Mucosa of descending colon (tissue), 3 donors: ENCODE results near the gene CUL4B. TPM values are rescaled to one million over a fixed set of nuclear protein-coding genes. Genes with fewer than 3 reads are reported as not detected.

Experiments used
- ATAC-seq: fragments of 200-7000 bp; cut with Tn5 transposase; one replicate; pipeline ENCODE4 v1.9.1; 2020; ENCODE audit warnings: mild to moderate bottlenecking, moderate library complexity
- DNase-seq, 3 donors: peaks; one replicate each; pipeline ENCODE4 v3.0.0-alpha.2; 2020
- H3K36me3 ChIP-seq: fragments of 200-600 bp; one replicate; pipeline ENCODE4 v1.8.0; 2021; ENCODE audit warnings: low read depth, mild to moderate bottlenecking
- H3K4me1 ChIP-seq: fragments of 200-600 bp; one replicate; pipeline ENCODE4 v1.8.0; 2021; ENCODE audit warnings: low read depth, mild to moderate bottlenecking
- H3K4me3 ChIP-seq: fragments of 200-600 bp; one replicate; pipeline ENCODE4 v1.8.0; 2021; ENCODE audit warnings: mild to moderate bottlenecking
- H3K9me3 ChIP-seq: fragments of 200-600 bp; one replicate; pipeline ENCODE4 v1.8.0; 2021; ENCODE audit warnings: mild to moderate bottlenecking
- intact Hi-C, 2 donors: fragments of 100-400 bp; cut with DNase I in 1 of 2; cut with micrococcal nuclease in 1 of 2; formaldehyde crosslinking; loops; one replicate each; pipeline versions ENCODE4 v1.11.0 to v1.11.1; 2022; cut with DNase I, micrococcal nuclease
- total RNA-seq, 3 donors: library from RNA; stranded (reverse); fragmentation: NEBNext Ultra II Directional in 2 of 3; extraction: Animal tissue kit (Norgen Biotek cat#: 25700) in 2 of 3; gene quantifications; one replicate each; pipeline versions ENCODE4 v1.2.1 to v1.2.4, GENCODE V29; 2021 to 2023
- TF ChIP-seq, protein P1 (sequence below): fragments of 200-600 bp; IDR thresholded peaks from one replicate; pipeline ENCODE4 v1.8.0; 2022; ENCODE audit warnings: antibody characterized with exemption, mild to moderate bottlenecking
- donor health status: DM: no; HTN: no; CAD: no; lungs with moderate emphysema.
- donor health status: DM: no; HTN: no; CAD: no.
- donor health status: DM: no; HTN: yes; CAD: no.

CUL4B gene
- total RNA-seq, 3 donors from 2014 or later, result 27.4 to 47.1 (median 34.1) TPM

DNA sequence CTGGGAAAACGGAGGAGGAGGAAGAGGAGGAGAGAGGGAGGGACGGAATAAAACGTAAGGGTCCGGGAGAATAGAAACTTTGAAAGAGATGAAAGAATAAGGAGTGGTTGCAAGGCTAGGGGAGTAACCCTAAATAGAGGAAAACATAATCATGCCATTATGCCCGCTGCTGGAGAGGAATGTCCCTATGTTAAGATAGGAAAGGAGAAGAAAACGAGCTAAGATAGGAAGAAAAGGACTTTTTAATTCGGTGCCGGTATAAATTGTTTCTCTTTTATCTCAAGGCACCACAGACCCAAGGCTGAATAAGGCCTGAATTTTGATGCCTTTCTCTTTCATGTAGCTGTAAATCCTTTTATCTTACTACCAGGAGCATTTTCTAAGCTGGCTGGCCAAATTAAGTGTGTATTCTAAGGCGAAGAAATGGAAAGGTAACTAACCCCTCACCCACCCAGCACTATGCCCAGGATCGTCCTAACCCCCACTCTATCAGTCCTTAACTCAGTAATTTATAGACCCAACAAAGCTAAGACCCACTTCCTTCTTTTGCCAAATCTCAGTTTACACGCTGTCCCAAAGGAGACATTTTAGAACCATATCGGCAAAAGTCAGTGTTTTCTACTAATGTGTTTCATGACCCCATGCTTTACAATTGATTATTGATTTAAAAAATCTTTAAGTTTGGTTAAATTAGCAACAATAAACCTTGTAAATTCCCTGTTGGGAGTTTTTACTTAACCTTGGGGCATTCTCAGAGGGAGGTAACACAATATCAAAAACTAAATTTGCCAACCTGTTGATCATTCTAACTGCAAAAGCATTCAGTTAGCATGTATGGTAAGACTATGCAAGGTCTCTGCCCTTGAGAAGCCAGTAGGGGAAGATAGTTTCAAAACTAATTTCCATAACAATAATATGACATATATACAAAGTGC lies 1.1 kb upstream of the CUL4B start:
- no peak overlapping the region for H3K4me3 ChIP-seq
- H3K36me3 ChIP-seq, result no peaks in the 10 kb centered on the region
- no peaks in the 10 kb centered on the region for H3K4me1 ChIP-seq
- ATAC-seq (no peak), DNase-seq (no peak)
- intact Hi-C loops, result no loop called here
- H3K9me3 ChIP-seq, result no peaks in the 10 kb centered on the region
- TF ChIP-seq, protein P1, sequence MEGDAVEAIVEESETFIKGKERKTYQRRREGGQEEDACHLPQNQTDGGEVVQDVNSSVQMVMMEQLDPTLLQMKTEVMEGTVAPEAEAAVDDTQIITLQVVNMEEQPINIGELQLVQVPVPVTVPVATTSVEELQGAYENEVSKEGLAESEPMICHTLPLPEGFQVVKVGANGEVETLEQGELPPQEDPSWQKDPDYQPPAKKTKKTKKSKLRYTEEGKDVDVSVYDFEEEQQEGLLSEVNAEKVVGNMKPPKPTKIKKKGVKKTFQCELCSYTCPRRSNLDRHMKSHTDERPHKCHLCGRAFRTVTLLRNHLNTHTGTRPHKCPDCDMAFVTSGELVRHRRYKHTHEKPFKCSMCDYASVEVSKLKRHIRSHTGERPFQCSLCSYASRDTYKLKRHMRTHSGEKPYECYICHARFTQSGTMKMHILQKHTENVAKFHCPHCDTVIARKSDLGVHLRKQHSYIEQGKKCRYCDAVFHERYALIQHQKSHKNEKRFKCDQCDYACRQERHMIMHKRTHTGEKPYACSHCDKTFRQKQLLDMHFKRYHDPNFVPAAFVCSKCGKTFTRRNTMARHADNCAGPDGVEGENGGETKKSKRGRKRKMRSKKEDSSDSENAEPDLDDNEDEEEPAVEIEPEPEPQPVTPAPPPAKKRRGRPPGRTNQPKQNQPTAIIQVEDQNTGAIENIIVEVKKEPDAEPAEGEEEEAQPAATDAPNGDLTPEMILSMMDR, result no peak

DNA sequence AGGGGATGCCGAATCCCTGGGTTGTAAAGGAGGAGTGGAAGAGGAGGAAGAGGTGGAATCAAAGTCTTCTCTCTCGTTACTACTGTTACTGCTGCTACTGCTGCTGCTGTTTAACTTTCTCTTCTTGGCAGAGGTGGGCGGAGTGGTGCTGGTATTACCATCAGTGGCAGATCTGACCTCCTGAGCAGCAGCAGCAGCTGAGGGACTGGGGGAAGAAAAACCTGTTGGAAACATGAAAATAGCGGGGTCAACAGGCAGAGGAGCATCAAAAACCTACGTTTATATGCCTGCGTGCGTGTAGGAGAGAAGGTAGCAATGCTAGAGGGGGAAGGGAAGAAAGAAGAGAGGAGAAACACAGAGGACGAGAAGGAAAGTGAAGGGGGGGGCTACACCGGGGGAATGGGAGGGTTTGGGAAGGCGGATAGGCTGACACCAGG lies 339 bp downstream of the CUL4B start:
- Histone ChIP-seq H3K4me1 (no peaks in the 10 kb centered on the region), H3K4me3 (peak overlapping the region; percentile 40), H3K9me3 (no peaks in the 10 kb centered on the region), H3K36me3 (no peaks in the 10 kb centered on the region)
- TF ChIP-seq, protein P1, result no peak
- DNase-seq (peak; percentile 42 to 49 (median 49)), ATAC-seq (peak; percentile 52)
- intact Hi-C loops, result no loop called here

DNA sequence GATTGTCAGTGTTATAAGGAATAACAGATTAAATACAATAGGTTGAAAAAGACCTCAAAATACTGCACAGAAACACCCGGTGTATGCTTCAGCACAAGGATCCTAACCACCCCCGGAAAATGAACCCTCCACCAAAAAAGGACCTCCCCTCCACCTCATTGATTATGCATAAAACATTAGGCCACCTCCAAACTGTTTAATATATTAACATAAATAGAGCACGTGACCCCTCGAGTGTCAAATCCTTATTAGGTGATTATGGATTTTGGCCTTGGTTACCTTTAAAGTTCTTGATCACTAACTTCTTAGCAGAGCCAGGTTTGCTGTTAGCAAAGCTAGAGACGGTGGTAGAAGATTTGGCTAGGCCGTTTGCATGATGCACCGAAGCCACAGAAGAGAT lies 958 bp downstream of the CUL4B start:
- no peak for ATAC-seq
- H3K4me3 ChIP-seq, result no peak overlapping the region
- H3K9me3 ChIP-seq, result no peaks in the 10 kb centered on the region
- no peak for DNase-seq
- intact Hi-C loops, result loop anchor here in 1 of 2 donors (10.0 kb wide), 1 partner anchor 45 kb away; the partner anchor contains the start of gene MCTS1
- H3K36me3 ChIP-seq, result no peaks in the 10 kb centered on the region
- H3K4me1 ChIP-seq, result no peaks in the 10 kb centered on the region
- TF ChIP-seq, protein P1, result no peak

DNA sequence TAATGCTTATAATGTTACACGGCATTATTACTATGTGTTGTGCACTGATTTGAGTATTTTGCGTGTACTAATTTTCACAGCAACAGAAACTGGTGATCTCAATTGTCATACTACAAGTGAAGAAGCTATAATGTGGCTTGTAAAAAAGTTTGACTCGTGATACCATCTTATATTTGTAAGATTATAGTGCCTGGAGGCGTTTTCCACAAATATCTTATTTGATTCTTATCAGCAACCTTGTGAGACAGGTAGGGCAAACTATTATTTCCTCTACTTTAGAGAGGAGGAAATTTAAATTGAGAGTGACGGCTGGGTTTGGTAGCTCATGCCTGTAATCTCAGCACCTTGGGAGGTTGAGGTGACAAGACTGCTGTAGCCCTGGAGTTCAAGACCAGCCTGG lies 4.5 kb downstream of the CUL4B start:
- TF ChIP-seq, protein P1, result no peak
- no peak for ATAC-seq
- no peaks in the 10 kb centered on the region for H3K9me3 ChIP-seq
- intact Hi-C loops, result loop anchor here in 1 of 2 donors (10.0 kb wide), 1 partner anchor 49 kb away; the partner anchor contains the start of gene MCTS1
- no peak for DNase-seq
- no peaks in the 10 kb centered on the region for H3K4me1 ChIP-seq
- H3K4me3 ChIP-seq, result no peak overlapping the region
- no peaks in the 10 kb centered on the region for H3K36me3 ChIP-seq

DNA sequence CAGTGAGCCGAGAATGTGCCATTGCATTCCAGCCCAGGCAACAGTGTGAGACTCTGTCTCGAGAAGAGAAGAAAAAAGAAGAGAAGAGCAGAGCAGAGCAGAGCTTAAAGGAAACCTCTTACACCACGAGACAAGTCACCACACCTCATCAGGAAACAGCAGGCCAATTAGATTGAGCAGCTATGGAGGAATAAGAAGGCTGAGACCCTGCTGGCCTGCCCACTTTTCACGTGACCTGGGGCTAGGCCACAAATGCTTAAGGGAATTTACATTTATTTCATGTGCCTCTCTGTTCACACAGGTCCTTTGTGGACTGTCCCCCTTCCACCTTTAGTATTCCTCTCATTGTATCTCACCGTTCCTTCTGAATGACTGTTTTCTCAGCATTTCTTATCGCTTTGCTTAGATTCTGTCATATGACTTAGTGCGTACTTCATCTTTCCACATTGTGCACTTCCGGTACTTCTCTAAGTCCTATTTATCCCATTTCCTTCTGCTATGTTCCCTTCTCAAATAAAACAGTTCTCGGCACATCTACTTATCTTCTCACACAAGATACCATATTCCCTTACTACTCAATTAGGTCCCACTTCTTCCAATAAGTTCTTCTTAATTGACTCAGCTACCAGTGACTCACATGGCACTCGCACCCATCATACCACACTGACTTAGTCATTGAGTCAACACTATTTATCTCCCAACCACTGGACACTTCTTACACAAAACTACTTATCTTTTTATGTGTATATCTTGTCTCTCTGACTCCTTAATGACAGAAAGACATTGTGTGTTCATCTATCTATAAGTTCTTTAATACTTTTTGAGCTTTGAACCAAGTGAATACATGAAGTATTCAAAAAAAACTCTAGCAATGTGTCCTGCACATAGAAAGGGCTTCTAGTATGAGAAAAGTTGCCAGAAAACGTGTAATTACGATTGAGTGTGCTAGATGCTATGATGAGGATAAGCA lies 11.0 kb downstream of the CUL4B start:
- H3K4me1 ChIP-seq, result no peaks in the 10 kb centered on the region
- no peaks in the 10 kb centered on the region for H3K36me3 ChIP-seq
- intact Hi-C loops, result loop anchor here in 1 of 2 donors (10.0 kb wide), 1 partner anchor 55 kb away; the partner anchor contains the start of gene MCTS1
- no peaks in the 10 kb centered on the region for H3K9me3 ChIP-seq
- no peak for DNase-seq
- TF ChIP-seq, protein P1, result no peak
- peak; percentile 51 for ATAC-seq
- no peak overlapping the region for H3K4me3 ChIP-seq
